HFFc6 (cell line): ENCODE measurements around the gene PLSCR4. TPM values are rescaled to one million over a fixed set of nuclear protein-coding genes. Genes with fewer than 3 reads are reported as not detected.

Source experiments
- DNase-seq: peaks from one replicate; pipeline ENCODE4 v3.0.0-alpha.2; 2018
- H3K27ac Mint-ChIP-seq: 2 replicates; pipeline ENCODE4 v1.8.0; 2020; ENCODE audit warnings: mild to moderate bottlenecking, mixed read lengths
- H3K27me3 Mint-ChIP-seq: 2 replicates; pipeline ENCODE4 v1.8.0; 2021; ENCODE audit warnings: mild to moderate bottlenecking, moderate library complexity, mixed read lengths; ENCODE audit not compliant: insufficient read depth
- H3K36me3 Mint-ChIP-seq: 2 replicates; pipeline ENCODE4 v1.8.0; 2021; ENCODE audit warnings: low read depth, mixed read lengths
- H3K4me1 Mint-ChIP-seq: 2 replicates; pipeline ENCODE4 v1.8.0; 2020; ENCODE audit warnings: low read depth, mixed read lengths
- H3K4me3 Mint-ChIP-seq: 2 replicates; pipeline ENCODE4 v1.8.0; 2020; ENCODE audit warnings: mild to moderate bottlenecking, moderate library complexity, mixed read lengths
- H3K9me3 Mint-ChIP-seq: 2 replicates; pipeline ENCODE4 v1.8.0; 2020; ENCODE audit warnings: mild to moderate bottlenecking, mixed read lengths
- total RNA-seq, 6 experiments: library from RNA; stranded (reverse); fragmentation: NEBNext Ultra II Directional; extraction: Animal tissue kit (Norgen Biotek cat#: 25700); gene quantifications; 2 replicates in 1 of 6; 3 replicates in 5 of 6; pipeline ENCODE4 v1.2.3, GENCODE V29; 2021
- TF ChIP-seq, protein P1 (sequence below): fragments of 200-600 bp; sonication (generic); IDR thresholded peaks from 2 replicates; pipeline ENCODE4 v1.5.0; 2021; ENCODE audit warnings: antibody characterized with exemption, mild to moderate bottlenecking

The PLSCR4 gene
- total RNA-seq, 6 experiments from 2014 or later = 6.7 to 11.9 (median 9.8) TPM

DNA sequence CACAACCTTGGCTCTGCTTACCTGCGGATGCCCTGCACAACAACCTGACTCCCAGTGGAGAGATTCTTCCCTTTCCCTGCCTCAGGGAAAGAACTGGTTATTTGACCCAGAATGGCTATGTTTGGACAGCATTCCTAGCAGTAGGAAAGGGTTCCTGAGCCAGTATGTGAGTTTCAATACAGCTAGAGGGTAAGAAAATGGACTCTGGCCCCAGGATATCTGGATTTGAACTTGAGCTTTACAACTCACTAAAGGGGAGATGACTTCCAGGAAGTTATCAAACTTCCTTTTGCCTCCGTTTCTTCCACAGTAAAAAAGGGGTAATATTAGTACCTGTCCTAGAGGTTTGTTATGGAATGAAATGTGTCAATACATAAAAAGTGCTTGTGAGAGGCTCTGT lies 28.1 kb upstream of the PLSCR4 start:
- no peaks in the 10 kb centered on the region for H3K9me3 Mint-ChIP-seq
- DNase-seq = no peak
- H3K4me1 Mint-ChIP-seq = peaks cover 47% of the 10 kb centered on the region
- H3K27me3 Mint-ChIP-seq = no peaks in the 10 kb centered on the region
- no peaks in the 10 kb centered on the region for H3K36me3 Mint-ChIP-seq
- TF ChIP-seq, protein P1, sequence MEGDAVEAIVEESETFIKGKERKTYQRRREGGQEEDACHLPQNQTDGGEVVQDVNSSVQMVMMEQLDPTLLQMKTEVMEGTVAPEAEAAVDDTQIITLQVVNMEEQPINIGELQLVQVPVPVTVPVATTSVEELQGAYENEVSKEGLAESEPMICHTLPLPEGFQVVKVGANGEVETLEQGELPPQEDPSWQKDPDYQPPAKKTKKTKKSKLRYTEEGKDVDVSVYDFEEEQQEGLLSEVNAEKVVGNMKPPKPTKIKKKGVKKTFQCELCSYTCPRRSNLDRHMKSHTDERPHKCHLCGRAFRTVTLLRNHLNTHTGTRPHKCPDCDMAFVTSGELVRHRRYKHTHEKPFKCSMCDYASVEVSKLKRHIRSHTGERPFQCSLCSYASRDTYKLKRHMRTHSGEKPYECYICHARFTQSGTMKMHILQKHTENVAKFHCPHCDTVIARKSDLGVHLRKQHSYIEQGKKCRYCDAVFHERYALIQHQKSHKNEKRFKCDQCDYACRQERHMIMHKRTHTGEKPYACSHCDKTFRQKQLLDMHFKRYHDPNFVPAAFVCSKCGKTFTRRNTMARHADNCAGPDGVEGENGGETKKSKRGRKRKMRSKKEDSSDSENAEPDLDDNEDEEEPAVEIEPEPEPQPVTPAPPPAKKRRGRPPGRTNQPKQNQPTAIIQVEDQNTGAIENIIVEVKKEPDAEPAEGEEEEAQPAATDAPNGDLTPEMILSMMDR = no peak
- H3K27ac Mint-ChIP-seq = no peak overlapping the region
- H3K4me3 Mint-ChIP-seq = no peak overlapping the region

DNA sequence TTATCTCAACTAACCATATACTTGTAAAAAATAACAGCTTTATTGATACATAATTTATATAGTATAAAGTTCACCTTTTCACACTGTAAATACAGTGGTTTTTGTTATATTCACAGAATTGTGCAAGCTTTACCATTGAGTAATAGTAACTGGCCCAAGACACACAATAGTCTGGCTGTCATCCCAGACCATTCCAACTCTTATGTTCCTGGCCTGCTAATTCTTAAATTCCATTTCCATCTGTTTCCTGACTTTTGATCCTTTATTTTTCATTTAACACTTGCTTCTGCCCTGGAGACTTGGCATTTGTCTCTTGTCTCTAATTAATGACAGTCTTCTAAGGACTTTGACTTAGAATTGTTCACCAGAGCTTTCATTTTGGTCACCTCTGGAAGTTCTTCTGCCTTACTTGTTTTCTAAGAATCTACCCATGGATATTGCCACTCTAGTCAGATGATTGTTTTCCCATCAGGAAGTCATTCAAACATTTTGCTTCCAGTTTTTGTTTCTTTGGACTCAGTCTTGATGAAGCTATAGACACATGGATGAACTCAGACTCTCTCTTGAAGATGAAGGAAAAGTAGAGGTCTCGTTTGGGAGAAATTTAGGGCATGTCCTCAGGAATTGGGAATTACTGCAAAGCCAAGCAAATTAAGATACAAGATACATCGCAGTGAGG lies 27.2 kb upstream of the PLSCR4 start:
- TF ChIP-seq, protein P1 = no peak
- no peaks in the 10 kb centered on the region for H3K27me3 Mint-ChIP-seq
- no peak overlapping the region; the same call in 1 of the 2 replicates for H3K4me3 Mint-ChIP-seq
- no peaks in the 10 kb centered on the region for H3K9me3 Mint-ChIP-seq
- peak overlapping the region; percentile 18 for H3K27ac Mint-ChIP-seq
- no peaks in the 10 kb centered on the region for H3K36me3 Mint-ChIP-seq
- peak; percentile 60 for DNase-seq
- peaks cover 47% of the 10 kb centered on the region for H3K4me1 Mint-ChIP-seq

DNA sequence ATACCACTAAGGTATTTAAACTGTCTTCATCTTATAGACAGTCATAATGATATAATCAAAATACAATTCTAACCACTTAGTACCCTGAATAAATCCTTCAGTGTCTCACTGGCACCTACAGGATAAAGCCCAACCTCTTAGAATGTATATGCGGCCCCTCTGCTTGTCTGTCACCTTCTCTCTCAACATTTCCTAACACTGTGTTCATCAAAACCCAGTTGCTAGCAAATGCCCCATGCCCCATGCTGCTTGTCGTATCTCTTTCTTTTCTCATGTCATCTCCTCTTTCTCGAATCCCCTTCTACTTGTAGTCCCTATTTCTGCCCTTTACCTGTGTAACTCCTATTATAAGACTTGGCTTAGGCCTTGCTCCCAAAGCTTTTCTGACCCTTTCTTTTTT lies 24.6 kb upstream of the PLSCR4 start:
- Mint-ChIP-seq H3K4me1 (peaks cover 41% of the 10 kb centered on the region), H3K27ac (peak overlapping the region; percentile 57; the same call in 1 of the 2 replicates), H3K27me3 (no peaks in the 10 kb centered on the region), H3K36me3 (no peaks in the 10 kb centered on the region), H3K4me3 (no peak overlapping the region), H3K9me3 (no peaks in the 10 kb centered on the region)
- TF ChIP-seq, protein P1 = no peak
- DNase-seq = no peak

DNA sequence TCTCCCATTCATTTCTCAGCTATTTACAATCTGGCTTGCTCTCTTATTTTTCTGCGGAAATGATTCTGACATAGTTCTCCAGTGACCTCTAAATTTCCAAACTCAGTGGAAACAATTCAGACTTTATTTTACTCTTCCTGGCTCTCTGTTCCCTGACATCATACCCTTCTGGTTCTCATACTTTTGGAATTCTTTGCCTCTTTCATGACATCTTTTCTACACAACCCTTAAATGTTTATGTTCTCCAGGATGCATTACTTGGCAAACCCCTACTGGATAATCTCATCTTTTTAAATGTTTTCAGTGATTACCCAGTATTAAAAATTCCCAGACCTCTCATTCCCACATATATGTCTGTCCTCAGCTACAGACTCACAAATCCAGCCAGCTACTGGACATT lies 23.9 kb upstream of the PLSCR4 start:
- Mint-ChIP-seq H3K4me1 (peaks cover 39% of the 10 kb centered on the region), H3K36me3 (no peaks in the 10 kb centered on the region), H3K4me3 (no peak overlapping the region), H3K9me3 (no peaks in the 10 kb centered on the region), H3K27me3 (no peaks in the 10 kb centered on the region), H3K27ac (peak overlapping the region; percentile 57)
- TF ChIP-seq, protein P1 = no peak
- DNase-seq = peak; percentile 65

DNA sequence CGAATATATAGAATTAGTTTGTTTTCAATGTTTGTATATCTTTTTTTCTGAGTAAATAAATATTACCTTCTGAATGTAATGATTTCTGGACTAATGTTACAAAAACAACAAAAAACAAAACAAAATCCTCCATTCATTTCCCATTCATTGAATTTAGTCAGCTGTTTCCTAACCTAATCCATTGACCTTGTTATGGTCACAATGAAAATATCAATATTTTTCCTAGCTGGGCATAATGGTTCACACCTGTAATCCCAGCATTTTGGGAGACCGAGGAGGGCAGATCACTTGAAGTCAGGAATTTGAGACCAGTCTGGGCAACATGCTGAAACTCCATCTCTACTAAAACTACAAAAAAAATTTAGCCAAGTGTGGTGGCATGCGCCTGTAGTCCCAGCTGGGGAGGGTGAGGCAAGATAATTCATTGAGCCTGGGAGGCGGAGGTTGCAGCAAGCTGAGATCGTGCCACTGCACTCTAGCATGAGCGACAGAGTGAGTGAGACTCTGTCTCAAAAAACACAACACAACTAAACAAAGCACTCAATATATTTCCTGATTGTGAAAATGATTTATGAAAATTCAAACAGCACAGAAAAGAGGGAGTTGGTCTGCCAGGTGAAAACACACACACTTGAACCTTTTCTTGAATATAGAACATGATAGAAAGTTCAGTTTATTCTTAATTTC lies 23.0 kb upstream of the PLSCR4 start:
- no peak overlapping the region for H3K27ac Mint-ChIP-seq

More for the DNA sequence above, 23.0 kb upstream of the PLSCR4 start:
- Mint-ChIP-seq H3K4me1 (peaks cover 29% of the 10 kb centered on the region), H3K4me3 (no peak overlapping the region), H3K36me3 (no peaks in the 10 kb centered on the region), H3K27me3 (peaks cover 2% of the 10 kb centered on the region; the same call in 1 of the 2 replicates), H3K9me3 (no peaks in the 10 kb centered on the region)
- DNase-seq = no peak
- TF ChIP-seq, protein P1 = no peak
